Stimulated activated CD4-positive, alpha-beta T cell treated with anti-CD3 and anti-CD28 coated beads, Interleukin-15, amount 100 ng/mL, for 24 hours (primary cell): ENCODE measurements around the gene SLC6A19.

ENCODE experiments used
- DNase-seq: peaks from one replicate; pipeline ENCODE4 v3.0.0-alpha.2; 2020

Gene SLC6A19

DNA sequence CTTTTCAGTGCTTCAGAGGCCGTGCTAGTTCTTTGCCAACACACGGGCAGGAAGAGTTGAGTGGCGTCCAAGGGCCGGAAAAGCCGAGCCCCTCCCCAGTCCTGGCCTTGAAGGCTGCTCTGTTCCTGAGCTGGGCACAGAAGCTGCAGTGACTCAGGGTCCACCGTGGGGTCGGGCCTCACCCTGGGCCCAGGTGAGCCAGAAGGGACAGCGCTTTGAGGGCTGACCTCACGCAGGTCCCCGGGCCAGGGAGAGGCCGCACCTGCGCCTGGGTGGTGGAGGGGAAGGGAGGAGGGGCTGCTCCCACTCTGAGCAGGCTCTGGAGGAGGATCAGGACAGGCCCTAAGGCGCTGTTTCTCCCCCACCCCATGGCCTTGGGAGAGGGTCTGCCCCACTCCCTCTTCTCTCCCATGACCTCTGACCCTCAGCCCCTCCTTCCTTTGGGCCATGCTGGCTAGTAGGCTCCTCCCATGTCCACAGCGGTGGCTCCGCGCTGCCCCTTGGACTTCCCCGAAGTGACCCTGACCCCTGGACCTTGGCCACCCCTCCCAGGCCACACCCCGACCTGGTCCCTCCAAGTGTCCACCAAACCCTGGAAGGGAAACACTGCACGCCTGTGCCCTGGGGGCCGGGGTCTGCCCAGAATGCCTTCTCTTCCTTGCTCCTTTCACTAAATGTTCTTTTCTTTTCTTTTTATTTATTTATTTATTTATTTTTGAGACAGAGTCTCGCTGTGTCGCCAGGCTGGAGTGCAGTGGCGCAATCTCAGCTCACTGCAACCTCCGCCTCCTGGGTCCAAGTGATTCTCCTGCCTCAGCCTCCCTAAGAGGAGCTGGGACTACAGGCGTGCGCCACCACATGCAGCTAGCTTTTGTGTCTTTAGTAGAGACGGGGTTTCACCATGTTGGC, 19.7 kb upstream of the SLC6A19 start:
- DNase-seq = no peak

- DNase-seq = no peak
These were observed 19.1 kb upstream of the SLC6A19 start for GRCh38 chr5:1182360-1182632.

DNA sequence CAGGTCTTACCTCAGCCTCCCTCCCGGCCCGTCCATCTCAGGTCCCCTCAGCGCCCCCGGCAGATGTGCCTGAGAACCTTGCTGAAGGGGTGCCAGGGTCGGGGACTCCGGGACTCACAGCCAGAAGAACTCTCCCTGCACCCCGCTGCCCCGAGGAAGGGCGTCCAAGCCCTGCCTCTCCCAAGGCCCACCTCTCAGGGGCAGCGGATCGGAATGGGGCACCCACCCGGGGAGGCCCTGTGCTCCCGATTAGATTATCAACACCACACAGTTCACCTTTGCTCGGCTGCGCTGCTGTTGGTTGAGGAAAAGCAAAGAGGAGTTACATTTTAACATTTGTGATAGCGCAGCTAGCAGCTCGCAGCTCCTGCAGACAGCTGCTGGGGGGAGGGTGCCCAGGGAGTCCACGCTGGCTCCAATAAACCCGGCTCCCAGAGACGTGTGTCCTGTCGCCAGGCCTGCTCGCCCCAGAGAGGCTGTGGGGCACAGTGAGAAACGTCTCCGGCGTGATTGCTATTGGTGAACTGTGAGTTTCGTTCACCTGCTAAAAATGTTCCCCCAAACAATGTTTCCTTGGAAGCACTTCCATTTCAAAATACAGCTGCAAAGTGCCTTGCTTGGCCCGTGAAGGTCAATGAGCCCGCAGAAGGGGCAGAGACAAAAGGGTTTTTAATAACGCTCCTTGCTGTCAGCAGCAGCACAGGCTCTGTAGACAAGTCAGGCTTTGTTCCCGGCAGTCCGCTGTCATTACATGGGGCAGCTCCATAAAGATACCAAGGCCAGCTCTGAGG, 18.6 kb upstream of the SLC6A19 start:
- DNase-seq = no peak

GRCh38 chr5:1183424-1184162, 17.8 kb upstream of the SLC6A19 start:
- no peak for DNase-seq

- no peak for DNase-seq
These were observed 17.3 kb upstream of the SLC6A19 start for GRCh38 chr5:1184163-1184470.

- DNase-seq = no peak
These were observed 16.9 kb upstream of the SLC6A19 start for GRCh38 chr5:1184481-1184880.

- no peak for DNase-seq
These were observed 16.3 kb upstream of the SLC6A19 start for GRCh38 chr5:1185038-1185627.

- DNase-seq = no peak
These were observed 15.6 kb upstream of the SLC6A19 start for GRCh38 chr5:1185629-1186350.

DNA sequence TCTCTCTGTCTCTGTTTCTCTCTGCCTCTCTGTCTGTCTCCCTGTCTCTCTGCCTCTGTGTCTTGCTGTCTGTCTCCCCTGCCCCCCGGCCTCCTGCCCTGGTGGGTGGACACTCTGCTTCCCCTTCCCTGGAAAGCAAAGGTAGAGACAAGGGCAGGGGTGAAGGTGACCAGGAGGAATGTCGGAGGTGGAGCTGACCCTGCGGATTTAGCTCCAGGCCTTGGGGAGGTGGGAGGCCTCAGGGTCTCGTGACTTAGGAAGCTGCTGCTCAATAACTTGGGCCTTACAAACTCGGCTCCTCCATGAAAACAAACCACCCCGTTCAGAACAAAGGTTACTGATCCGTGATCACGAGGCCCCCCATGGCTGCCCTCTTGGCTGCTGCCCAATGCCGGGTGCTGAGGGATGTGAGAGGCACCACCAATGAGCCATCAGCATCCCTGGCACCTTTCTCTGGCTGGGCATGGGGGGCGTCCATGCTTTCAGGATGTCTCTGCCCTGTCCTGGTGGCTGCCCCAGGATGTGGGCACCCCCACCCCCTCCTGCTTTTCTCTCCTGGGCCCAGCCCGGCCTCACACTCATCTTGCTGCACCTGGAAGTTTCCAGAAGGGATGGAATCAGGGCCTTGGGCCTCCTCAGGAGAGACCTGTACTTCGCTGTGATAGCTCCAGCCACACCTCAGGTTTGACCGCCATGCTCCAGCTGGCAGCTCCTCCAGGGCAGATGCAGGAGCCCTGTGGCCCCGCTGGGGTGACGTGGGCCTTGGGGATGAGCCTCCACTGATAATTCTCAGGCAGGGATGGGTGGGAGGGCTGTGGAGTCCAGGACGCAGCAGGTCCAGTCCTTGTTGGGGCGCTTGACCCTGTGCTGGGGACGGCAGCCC, 14.8 kb upstream of the SLC6A19 start:
- no peak for DNase-seq

DNA sequence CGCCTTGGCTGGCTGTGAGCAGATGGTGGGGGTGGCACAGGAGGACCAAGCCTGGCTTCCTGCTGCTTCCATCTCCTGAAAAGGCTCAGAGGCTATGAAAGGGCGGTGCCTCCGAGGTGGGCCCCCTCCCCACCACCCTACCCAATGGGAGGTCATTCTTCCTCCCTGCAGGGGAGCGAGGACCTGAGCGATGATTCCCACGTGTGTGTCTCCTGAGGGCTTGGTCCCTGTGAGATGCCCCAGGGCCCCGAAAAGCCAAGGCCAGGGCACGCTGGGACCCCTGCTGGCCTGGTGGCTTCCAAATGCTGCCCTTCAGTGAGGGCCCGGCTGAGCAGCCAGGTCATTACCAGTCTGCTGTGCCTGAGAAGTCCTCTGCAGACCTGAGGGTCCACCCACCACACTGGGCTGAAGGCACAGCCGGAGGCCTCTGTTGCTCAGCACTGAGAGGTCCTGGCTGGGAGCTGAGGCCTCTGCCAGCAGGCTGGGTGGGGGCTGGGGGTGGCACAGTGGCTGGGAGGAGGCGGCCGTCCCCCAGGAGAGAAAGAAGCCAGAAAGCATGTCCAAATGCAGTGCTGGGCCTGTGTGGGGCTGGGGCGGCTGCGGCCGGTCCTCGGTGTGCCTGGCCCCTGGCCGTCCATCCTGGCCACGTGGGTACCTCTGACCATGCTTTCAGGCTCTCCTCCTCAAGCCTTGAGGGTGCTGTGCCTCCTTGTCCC, 14.0 kb upstream of the SLC6A19 start:
- no peak for DNase-seq

DNA sequence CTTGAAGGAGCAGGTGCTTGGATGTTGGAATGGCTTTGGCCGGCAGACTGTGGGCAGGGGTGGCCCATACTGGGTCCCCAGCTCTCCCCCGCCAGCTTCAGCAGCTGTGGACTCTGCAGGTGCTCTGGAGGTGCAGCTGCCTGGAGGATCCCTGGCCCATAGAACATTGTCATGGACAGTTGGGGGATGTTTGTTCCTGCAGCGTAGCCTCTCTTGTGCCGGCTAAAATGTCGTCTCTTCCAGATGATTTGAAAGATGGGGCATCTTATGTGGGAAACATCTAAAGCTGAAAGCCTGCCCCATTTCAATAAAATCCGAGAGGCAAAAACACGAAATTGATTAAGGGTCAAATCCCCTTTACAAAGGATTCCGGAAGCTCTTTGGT, 13.5 kb upstream of the SLC6A19 start:
- no peak for DNase-seq

- no peak for DNase-seq
These were observed 12.9 kb upstream of the SLC6A19 start for GRCh38 chr5:1188464-1188863.

DNA sequence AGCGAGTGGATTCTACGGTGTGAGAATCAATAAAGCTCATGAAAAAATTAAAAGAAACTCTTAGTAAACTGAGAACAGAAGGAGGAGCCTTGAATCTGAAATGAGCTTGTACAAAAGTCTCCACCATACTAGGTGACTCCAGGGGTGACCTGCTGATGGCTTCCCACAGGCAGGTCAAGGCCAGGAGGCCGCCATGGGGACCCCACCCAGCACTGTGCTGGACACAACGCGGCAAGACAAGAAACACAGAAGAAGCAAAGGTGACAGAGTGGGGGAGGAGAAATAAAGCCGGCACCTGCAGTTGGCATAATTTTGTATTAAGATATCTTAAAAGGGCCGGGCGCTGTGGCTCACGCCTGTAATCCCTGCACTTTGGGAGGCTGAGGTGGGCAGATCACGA, 12.1 kb upstream of the SLC6A19 start:
- DNase-seq = no peak

DNA sequence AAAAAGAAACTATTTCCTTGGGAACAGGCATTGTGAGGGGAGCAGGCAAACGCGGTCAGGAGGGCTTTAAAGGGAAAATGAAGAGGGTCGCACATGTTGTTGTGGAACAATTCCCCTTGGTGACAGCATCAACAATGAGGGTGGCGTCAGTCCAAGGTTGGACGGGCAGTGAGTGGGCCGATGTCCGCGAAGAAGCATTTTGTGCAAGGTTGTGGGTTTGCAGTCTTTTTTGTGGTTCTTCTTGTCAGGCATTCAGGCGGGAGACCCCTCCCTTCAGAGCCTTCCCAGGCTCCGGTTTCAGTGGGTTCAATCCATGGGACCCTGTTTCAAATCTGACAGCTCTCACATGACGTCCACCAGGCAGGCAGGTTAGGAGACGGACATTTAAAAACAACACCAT, 11.1 kb upstream of the SLC6A19 start:
- no peak for DNase-seq

- no peak for DNase-seq
These were observed 10.6 kb upstream of the SLC6A19 start for GRCh38 chr5:1190837-1191239.

GRCh38 chr5:1192971-1193590, 8.3 kb upstream of the SLC6A19 start:
- no peak for DNase-seq

- no peak for DNase-seq
These were observed 7.8 kb upstream of the SLC6A19 start for GRCh38 chr5:1193591-1193985.

DNA sequence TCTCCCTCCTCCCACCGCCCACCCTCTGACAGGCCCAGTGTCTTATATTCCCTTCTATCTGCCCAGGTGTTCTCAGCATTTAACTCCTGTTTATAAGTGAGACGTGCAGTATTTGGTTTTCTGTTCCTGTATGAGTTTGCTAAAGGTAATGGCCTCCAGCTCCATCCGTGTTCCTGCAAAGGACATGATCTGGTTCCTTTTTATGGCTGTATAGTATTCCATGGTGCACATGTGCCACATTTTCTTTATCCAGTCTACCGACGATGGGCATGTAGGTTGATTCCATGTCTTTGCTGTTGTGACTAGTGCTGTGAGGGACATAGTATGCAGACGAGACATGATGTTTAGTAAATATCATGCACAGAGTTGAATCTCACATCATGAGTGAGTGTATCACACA, 7.0 kb upstream of the SLC6A19 start:
- no peak for DNase-seq

DNA sequence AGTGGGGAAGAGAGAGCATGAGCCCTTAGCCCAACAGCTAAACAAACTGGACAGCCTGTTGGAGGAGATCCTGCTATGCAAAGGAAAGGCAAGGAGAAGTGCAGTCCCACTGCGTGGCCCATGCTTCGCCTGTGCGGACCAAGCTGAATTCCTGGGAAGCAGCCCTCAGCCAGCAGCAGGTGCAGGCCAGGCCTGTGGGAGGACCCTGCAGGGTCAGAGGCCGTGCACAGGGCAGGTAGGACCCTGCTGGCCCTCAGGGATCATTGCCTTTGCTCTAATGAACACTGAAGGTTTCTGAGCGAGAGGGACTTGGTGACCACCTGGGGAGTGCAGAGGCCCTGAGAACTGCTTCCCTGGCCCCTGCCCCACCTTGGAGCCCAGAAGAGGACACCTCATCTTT, 6.0 kb upstream of the SLC6A19 start:
- no peak for DNase-seq

DNA sequence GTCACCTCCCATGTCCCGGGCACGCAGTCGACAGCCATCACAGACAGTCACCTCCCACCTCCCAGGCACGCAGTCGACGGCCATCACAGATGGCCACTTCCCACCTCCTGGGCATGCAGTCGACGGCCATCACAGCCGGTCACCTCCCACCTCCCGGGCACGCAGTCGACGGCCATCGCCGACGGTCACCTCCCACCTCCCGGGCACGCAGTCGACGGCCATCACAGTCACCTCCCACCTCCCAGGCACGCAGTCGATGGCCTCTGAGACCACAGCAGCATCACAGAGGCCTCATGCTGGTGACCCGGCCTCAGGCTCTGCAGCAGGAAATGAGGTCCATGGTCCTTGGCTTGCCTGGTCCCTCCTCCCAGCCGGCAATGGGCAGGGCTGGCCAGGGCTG, 5.5 kb upstream of the SLC6A19 start:
- DNase-seq = no peak

DNA sequence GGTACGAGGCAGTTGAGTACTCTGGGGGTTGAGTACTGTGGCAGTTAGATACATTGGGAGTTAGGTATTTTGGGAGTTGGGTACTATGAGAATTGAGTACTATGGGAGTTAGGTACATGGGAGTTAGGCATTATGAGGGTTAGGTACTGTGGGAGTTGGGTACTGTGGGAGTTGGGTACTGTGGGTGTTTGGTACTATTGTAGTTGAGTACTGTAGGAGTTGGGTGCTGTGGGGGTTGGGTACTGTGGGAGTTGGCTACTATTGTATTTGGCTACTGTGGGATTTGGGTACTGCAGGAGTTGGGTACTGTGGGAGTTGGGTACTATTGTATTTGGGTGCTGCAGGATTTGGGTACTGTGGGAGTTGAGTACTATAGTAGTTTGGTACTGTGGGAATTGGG, 4.8 kb upstream of the SLC6A19 start:
- no peak for DNase-seq
